ENCODE data around the gene ORAI1.
"Not testable (repeated sequence)": the region's sequence is repeated elsewhere in the genome, so short reads cannot be mapped to it uniquely, and the experiment has no call there.

ORAI1 gene

DNA sequence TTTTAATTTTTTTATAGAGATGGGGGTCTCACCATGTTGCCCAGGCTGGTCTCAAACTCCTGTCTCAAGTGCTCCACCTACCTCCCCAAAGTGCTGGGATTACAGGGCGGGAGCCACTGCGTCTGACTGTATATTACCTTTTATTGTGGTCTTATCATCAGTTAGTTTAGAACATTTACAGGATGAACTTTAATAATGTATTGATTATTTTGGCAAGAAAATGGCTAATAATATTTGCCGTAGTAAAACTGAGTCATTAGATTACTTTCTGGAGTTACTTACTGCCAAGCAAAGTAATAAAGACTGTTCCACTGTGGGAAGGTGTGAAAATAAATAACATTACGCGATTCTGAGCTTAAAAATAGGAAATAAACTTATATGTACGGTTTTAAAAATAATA, 23.6 kb upstream of the ORAI1 start:
- in situ Hi-C loops (cut with HindIII; ENCODE audit: low sequenced_read_pairs): no loop called here

DNA sequence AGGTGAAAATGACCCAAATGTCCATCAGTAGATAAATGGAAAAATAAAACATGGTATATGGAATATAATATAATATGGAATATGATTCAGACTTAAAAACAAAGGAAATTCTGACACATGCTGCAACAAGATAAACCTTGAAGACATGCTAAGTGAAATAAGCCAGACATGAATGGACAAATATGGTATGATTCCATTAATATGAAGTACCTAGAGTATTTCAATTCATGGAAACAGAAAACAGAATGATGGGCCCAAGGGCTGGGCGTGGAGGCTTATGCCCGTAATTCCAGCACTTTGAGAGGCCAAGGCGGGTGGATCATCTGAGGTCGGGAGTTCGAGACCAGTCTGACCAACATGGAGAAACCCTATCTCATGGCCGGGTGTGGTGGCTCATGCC, 22.7 kb upstream of the ORAI1 start:
- in situ Hi-C loops (cut with HindIII; ENCODE audit: low sequenced_read_pairs): no loop called here

DNA sequence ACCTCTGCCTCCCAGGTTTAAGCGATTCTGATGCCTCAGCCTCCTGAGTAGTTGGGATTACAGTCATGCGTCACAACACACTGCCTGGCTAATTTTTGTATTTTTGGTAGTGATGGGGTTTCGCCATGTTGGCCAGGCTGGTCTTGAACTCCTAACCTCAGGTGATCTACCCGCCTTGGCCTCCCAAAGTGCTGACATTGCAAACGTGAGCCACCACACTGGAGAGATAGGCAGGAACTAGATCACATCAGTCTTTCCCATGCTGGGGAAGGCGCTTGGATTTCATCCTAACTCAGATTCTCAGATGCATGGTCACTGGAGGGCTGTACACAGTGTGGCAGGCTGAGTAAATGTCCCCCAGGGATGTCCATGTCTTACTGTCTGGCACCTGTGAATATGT, 18.0 kb upstream of the ORAI1 start:
- in situ Hi-C loops (cut with HindIII; ENCODE audit: low sequenced_read_pairs): no loop called here

DNA sequence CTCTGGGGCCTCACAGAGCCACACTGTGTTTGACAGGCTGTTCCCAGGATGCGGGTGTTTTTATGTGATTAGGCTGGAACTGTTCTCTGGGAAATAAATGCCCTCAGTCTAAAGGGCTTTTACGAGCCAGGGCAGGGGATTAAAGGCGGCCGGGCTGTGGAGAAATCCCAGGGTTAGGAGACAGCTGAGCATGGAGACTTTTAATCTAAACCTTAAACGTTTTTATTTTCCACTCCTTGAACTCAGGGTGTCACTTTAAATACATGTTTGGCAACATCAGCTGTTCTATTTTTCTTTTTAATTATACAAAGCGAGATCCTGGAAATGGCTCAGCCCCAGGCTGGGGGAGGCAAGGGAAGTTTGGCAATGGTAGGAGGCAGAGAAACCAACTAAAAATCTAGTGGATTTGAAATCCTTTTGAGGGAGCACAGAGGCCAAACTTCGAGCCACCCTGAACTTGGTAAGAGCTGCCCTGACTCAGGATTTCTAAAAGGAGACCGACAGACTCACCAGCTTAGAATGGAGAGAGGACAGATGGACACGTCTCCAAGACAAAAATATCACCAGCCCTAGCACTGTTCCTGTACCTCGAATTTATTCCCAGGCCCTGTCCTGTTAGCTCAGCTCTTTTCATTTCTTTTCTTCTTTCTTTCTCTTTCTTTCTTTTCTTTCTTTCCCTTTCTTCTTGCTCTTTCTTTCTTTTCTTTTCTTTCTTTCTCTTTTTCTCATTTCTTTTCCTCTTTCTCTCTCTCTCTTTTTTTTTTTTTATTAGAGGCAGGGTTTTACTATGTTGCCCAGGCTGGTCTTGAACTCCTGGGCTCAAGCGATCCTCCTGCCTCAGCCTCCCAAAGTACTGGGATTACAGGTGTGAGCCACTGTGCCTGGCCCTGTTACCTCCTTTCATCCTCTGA, 15.8 kb upstream of the ORAI1 start:
- in situ Hi-C loops (cut with HindIII; ENCODE audit: low sequenced_read_pairs): no loop called here

DNA sequence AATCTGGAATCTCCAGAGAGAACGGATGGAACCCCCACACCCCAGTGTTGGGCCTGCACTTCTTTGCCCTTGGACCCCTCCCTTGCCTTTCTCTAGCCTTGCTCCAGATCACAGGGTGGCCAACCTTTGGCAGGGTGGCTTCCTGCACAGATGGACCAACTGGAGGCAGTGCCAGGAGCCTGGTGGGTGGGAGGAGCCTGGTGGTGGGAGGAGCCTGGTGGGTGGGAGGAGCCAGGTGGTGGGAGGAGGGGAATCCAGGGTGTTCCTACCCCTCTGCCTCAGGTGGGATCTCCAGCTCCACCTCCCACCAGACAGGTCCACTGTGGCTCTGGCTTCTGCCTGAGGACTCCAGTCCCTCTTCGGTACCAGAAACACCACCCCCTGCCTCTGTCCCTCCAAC, 15.0 kb upstream of the ORAI1 start:
- in situ Hi-C loops (cut with HindIII; ENCODE audit: low sequenced_read_pairs): no loop called here

DNA sequence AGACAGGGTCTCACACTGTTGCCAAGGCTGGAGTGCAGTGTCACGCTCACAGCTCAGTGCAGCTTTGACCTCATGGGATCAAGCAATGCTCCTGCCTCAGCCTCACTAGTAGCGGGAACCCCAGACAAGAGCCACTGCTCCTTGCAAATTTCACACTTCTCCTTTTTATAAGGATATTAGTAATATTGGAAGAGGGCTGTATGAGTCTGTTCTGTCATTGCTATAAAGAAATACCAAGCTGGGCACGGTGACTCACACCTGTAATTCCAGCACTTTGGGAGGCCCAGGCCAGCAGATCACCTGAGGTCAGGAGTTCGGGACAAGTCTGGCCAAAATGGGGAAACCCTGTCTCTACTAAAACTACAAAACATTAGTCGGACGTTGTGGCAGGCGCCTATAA, 12.9 kb upstream of the ORAI1 start:
- in situ Hi-C loops (cut with HindIII; ENCODE audit: low sequenced_read_pairs): no loop called here

DNA sequence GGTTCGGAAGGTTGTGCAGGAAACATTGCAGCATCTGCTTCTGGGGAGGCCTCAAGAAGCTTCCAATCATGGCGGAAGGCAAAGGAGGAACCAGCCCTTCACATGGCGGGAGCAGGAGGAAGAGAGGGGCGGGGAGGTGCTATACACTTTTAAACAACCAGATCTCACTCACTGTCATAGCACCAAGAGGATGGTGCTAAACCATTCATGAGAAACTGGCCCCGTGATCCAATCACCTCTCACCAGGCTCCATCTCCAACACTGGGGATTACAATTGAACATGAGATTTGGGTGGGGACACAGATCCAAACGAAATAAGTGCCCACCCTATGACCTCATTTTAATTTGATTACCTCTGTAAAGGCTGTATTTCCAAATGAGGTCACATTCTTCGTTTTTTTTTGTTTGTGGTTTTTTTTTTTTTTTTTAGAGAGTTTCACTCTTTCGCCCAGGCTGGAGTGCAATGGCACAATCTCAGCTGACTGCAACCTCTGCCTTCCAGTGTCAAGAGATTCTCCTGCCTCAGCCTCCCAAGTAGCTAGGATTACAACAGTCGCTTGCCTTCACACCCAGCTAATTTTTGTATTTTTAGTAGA, 11.4 kb upstream of the ORAI1 start:
- in situ Hi-C loops (cut with HindIII; ENCODE audit: low sequenced_read_pairs): loop anchor here (5.0 kb wide), 1 partner anchor 38 kb away; no protein-coding TSS in a partner anchor

DNA sequence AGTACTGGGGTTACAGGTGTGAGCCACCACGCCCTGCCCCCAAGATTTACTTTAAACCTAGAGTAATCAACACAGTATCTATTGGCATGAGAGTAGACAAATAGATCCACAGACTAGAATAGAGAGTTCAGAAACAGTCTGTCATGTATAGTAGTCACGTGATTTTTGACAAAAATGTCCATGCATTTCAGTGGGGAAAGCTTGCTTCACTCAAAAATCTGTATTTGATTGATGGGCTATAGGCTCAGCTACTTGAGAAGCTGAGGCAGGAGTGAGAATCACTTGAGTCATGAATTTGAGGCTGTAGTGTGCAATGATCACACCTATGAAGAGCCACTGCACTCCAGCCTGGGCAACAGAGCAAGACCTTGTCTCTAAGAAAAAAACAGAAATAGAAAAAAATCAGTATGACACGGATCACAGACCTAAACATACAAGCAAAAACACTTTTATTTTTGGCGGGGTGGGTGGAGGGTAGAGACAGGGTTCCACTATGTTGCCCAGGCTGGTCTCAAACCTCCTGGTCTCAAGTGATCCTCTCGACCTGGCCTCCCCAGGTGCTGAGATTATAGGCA, 7.6 kb upstream of the ORAI1 start:
- in situ Hi-C loops (cut with HindIII; ENCODE audit: low sequenced_read_pairs): loop anchor here (5.0 kb wide), 1 partner anchor 41 kb away; no protein-coding TSS in a partner anchor

DNA sequence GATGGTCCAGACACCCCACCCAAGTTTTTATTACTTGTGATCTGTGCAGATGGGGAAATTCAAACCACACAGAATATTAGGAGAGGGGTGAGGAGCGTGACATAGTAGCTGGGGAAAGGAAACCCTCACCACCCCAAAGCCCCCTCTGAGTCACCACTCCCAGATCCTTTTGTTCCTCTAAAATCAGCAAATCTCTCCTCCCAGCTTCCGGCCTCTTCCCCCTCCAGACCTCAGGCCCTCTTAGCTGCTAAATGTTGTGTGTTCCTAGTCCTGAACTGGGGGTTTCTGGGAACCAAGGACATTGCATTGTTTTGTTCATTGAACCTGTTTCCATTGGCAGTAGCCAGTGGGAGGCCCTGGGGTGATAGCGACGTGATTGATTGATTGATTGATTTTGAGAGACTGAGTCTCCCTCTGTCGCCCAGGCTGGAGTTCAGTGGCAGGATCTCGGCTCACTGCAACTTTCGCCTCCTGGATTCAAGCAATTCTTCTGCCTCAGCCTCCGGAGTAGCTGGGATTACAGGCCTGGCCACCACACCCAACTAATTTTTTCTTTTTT, 5.9 kb upstream of the ORAI1 start:
- in situ Hi-C loops (cut with HindIII; ENCODE audit: low sequenced_read_pairs): no loop called here

DNA sequence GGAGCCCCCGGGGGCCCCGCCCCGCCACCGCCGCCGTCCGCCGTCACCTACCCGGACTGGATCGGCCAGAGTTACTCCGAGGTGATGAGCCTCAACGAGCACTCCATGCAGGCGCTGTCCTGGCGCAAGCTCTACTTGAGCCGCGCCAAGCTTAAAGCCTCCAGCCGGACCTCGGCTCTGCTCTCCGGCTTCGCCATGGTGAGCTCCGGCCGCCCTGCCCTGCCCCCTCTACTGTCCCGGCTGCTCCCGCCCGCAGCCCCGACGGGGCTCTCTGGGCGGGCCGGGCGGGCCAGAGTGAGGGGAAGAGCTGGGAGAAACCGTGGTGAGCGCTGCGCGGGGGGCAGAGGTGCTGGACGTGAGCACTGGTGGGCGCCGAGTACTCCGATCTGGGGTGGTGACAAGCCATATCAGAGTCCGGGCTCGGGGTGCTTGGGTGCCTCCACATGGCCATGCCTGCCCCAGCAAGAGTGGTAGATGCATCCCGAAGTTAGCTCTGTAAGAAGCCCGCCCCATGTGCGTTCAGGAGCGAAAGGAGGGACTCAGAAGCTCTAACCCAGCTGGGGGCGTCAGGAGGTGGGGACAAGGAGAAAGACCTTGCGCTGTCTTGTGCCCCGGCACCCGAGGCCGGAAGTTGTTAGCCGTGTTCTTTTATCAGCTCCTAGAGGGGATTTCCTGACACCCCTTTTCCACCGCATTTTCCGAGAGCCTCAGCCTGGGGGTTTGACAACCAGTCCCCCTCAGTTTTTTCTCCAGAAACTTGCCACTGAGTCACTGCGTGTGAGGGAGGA, 717 bp downstream of the ORAI1 start:
- in situ Hi-C loops (cut with HindIII; ENCODE audit: low sequenced_read_pairs): no loop called here

DNA sequence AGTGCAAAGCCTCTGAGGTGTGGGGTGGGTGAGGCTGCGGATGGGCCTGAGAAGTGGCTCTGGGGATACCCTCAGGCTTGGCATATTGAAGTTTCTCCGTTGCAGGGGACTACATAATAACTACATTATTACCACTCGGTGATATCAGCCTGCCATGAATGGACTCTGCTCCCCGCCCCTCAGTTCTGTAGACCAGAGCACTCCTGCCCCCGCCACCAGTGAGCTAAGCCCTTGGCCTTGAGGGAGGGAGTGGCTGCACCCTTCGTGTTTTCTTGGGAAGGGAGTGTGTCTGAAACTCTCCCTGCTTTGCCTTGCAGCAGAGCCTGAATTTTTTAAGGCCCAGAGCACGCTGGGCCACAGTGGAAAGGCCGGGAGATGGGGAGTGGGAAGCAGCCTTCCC, 1.7 kb downstream of the ORAI1 start:
- in situ Hi-C loops (cut with HindIII; ENCODE audit: low sequenced_read_pairs): no loop called here

DNA sequence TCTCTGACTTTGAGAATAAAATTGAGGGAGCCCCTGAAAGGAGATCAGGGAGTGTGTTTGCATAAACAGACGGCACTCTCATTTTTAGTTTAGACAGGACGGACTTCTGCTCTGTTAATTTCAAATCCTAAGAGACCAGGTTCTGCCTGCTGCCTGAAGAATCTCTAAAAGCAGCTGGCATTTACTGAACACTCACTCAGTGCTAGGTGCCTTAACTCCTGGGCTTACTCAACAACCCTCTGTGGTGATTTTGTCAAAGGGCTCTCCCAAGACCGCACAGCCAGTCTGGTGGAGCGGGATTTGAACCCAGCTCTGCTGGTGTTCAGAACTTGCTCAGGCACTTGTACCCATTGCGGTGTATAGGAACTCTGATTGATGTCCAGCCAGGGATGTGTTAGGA, 2.2 kb downstream of the ORAI1 start:
- in situ Hi-C loops (cut with HindIII; ENCODE audit: low sequenced_read_pairs): no loop called here

DNA sequence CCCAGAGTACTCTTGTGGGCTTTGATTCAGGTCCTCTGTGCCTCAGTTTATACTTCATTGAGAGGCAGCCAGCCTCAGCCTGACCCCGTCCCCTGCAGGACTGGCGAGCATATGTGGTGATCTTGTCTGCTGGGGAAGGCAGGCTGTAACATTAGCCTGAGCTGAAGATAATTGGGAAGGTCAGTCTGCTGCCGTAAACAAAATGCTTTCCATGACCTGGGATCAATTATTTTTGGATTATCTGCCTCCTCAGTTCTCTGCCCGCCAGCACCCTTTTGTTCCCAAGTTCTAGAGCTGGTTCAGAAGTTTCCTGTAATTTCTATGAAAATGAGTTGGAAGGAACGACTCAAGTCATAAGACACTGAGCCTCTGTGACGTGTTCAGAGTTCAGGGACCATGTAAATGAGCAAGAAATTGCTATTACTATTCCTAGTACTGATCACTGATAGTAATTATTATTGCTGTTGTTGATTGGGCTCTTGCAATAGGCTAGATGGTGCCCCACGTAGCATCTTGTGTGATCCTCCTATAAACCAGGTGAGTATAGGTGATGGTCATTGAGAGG, 4.5 kb downstream of the ORAI1 start:
- in situ Hi-C loops (cut with HindIII; ENCODE audit: low sequenced_read_pairs): no loop called here

DNA sequence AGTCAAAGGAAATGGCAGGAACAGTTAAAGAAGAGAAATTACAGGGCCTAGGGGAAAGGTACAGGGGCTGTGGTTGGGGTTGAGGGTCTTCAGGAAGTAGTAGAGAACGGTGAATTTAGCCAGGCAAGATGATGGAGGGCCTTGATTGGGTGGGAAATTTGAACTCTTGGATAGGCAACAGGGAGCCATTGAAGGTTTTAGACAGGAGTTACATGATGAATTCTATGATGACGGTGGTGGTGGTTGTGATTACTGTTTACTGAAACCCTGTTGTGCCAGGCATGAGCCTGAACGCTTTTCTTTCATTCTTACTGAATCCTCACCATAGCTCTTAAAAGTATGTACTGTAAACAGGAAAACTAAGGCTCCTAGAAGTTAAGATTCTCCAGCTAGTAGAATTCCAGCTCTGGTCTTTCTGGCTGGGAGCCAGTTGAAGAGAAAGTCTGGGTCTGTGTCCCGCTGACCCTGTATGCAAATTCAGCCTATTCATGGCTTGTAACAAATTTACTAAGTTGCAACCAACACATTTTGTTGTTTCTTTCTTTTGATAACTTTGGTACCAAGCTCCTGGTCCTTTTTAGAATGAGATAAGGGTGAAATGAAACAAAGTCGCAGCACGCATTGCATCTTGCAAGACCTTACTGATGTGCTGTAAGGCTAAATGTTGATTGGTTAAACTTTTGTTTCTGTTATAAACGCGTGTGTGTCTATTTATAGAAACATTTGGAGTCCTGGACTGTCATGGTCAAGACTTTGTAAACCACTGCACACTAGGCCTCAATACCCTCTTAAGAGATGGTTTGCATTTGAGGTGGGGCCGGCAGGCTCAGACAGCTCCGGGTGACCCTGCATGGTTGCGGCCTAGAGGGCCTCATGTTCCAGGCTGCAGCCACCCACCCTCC, 6.0 kb downstream of the ORAI1 start:
- in situ Hi-C loops (cut with HindIII; ENCODE audit: low sequenced_read_pairs): no loop called here

DNA sequence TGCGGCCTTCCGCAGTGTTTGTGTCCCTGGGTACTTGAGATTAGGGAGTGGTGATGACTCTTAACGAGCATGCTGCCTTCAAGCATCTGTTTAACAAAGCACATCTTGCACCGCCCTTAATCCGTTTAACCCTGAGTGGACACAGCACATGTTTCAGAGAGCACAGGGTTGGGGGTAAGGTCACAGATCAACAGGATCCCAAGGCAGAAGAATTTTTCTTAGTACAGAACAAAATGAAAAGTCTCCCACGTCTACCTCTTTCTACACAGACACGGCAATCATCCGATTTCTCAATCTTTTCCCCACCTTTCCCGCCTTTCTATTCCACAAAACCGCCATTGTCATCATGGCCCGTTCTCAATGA, 7.5 kb downstream of the ORAI1 start:
- in situ Hi-C loops (cut with HindIII; ENCODE audit: low sequenced_read_pairs): not testable (repeated sequence)

DNA sequence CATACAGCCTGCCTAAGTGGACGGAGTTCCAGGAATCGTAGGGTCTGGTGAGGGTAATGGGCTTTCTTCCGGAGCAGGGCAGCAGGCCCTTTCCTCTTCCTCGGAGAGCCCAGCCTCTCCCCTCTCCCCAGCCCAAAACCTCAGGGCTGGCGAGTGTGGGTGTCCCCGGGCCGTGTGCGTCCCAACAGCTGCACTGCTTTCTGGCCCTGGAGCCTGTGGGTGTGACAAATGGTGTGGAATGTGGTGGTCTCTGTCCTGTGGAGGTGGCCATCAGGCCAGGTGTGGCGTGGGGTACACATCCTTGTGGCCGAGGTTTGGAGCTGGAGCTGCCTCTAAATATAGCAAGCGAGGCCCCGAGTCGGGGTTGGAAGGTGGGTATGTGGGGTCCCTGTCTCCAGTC, 8.5 kb downstream of the ORAI1 start:
- in situ Hi-C loops (cut with HindIII; ENCODE audit: low sequenced_read_pairs): no loop called here

DNA sequence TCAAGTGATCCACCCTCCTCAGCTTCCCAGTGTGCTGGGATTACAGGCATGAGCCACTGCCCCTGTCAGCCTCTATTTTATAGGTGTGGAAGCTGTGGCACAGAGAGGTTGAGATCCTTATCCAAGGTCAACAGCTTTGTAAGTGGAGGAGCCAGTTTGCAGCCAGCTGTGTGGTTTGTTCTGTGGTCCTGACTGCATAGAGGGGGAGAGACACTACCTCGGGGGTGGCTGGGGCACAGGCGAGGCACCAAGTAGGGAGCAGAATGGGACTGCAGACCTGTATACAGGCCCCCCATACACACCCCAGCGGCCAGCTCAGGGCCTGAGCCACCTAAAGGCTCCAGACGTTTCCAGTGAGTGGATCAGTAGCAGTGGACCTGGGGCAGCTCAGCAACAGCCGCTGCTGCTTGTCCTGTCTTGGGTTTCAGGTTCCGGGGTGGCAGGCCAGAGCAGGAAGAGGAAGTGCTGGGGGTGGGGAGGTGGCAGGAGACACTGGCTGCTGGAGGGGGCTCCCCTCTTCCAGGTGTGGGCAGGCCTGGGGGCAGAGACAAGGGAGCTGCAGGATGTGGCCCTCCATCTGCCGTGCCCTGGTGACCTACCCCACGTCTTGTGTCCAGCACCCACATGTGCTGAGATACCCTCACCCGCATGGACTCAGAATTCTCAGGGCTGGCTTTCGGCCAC, 11.0 kb downstream of the ORAI1 start:
- in situ Hi-C loops (cut with HindIII; ENCODE audit: low sequenced_read_pairs): no loop called here

DNA sequence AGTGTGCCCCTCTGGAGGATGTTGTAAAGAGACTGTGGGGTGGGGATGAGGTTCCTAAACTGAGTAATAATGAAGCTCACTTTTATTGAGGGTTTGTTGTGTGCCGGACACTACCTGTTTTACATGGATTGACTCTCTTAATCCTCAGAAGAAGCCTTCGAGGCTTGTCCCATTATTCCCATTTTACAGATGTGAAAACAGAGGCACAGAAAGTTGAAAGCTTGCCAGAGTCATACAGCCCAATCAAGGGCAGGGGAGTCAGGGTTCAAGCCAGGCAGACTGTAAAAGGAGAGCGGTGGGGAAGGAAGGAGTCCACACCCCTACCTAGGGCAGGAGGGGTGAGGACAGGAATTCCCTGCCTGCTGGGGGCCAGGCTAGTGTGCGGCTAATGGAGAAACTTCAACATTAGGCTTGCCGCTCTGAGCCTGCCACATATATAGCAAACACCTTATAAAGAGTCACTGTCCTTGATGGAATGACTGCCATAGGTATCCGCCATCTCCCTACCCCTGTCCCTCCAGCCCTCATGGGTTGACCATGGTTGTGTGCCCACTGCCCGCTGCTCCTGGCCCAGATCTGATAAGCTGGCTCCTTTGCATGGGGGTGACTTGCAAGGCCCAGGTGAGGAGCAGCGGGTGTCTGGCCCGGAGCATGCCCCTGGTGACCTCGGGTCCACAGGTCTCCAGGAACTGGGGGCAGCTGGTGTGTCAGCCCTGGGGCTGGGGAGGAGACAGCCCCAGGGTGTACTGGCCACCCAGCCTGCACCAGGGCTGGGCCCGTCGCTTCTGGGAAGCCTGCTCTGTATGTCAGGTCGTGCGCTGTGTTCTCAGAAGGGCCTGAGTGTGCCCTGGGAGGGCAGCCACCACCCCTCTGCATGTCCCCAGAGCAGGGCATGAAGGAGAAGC, 12.2 kb downstream of the ORAI1 start:
- in situ Hi-C loops (cut with HindIII; ENCODE audit: low sequenced_read_pairs): no loop called here
